ENCODE measurements around the gene LUC7L3. TPM values are rescaled to one million over a fixed set of nuclear protein-coding genes. Genes with fewer than 3 reads are reported as not detected.

Gene LUC7L3, protein sequence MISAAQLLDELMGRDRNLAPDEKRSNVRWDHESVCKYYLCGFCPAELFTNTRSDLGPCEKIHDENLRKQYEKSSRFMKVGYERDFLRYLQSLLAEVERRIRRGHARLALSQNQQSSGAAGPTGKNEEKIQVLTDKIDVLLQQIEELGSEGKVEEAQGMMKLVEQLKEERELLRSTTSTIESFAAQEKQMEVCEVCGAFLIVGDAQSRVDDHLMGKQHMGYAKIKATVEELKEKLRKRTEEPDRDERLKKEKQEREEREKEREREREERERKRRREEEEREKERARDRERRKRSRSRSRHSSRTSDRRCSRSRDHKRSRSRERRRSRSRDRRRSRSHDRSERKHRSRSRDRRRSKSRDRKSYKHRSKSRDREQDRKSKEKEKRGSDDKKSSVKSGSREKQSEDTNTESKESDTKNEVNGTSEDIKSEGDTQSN
- 26.4 and 28.7 TPM in 2 replicates for total RNA-seq

DNA sequence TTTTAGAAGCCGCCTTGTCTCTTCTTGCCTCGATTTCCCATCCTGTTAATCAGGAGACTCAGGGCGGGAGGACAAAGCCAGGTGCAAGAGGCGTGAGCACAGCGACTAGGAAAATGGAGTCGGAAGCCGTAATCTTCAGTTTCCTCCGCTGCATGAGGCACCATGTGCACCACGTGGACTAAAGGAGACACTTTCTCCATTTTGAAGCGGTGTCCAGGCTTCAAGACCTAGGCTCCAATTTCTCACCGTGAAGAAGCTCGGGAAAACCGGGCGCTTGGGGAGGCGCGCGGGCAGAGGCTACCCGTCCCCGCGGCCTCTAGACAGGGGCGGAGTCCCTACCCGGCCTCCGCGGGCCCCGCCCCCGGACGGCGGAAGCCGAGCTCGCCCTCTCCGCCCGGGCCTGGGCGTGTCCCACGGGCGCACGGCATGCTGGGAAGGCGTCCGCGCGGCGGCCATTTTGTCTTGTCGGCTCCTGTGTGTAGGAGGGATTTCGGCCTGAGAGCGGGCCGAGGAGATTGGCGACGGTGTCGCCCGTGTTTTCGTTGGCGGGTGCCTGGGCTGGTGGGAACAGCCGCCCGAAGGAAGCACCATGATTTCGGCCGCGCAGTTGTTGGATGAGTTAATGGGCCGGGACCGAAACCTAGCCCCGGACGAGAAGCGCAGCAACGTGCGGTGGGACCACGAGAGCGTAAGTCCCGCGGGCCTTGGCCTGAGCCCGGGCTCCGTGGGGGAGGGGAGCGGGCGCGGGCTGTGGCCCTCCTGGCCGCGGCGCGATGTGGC is at the start of gene LUC7L3:
TSS of gene LUC7L3 (plus strand) at position 460 of the 780 bp plus-strand sequence. CDS start at position 590, 130 bp downstream.

DNA sequence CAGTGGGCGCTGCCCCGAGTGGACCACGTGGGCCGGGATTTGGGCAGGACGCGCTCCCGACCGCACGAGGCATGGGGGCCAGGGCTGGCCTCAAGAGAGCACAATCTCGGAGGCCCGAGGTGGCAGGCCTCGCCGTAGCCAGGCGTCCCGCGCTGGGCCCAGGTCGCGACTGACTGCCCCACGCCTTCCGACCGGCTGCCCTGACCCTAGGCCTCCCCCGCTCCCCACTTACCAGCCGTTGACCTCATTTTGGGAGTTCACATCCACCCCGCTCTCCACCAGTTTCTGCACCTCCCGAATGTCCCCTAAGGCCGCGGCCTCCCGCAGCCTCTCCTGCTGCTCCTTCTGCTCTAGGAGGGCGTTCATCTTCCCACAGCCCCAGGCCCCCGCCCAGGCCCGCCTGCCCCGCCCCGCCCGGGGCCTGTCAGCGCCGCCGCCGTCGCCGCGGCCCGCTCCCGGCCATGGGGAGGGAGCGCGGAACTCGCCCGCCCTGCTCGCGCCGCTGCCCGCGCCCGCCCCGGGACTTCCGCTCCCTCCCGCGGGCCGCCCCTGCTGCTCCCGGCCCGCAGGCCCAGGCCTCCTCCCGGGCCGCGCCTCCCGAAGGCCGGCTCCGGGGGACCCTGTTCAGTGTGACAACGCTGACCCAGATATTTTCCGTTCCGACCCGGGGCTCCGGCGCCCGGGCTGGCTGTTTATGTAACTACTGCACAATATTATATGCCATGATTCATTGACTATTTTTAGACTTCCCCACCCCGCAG is 11.9 kb upstream of the LUC7L3 start, which contains the start of gene ANKRD40:
TSS of gene ANKRD40 (minus strand) at position 626 of the 761 bp plus-strand sequence. CDS start at position 366, 260 bp downstream.

DNA sequence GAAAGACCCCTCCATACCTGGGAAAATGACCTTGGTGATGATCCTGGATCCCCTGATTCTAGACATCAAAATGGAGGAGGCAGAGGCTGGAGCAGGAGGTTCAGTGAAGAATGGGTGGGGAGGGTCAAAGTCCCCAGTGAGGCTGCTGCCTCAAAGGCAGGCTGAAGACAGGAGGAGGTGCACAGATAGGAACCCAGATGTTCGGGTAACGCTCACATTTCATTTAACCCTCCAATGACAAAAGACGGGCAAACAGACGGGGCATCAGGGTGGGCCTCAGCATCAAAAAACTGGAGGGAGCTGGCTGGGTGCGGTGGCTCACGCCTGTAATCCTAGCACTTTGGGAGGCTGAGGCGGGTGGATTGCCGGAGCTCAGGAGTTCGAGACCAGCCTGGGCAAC is 48.0 kb downstream of the LUC7L3 start, which contains the start of gene ANKRD40CL:
TSS of gene ANKRD40CL (minus strand) at position 73 of the 400 bp plus-strand sequence. CDS start 605 bp downstream, outside the sequence.

Other genes starting within 250 kb of the LUC7L3 start
- 15.7 and 18.5 TPM in 2 replicates for gene RSAD1, start 240.7 kb upstream of the LUC7L3 start, total RNA-seq
- gene MYCBPAP, start 211.2 kb upstream of the LUC7L3 start, total RNA-seq, result 1.7 and 2.4 TPM in 2 replicates
- 0.13 TPM in 1 of 2 replicates, not detected in the other for gene EPN3, start 186.9 kb upstream of the LUC7L3 start, total RNA-seq
- gene SPATA20, start 172.4 kb upstream of the LUC7L3 start, total RNA-seq, result 67.6 and 68.8 TPM in 2 replicates
- 0.37 and 0.40 TPM in 2 replicates for gene CACNA1G, start 158.9 kb upstream of the LUC7L3 start, total RNA-seq
- gene ABCC3, start 84.7 kb upstream of the LUC7L3 start, total RNA-seq, result 5.4 and 7.4 TPM in 2 replicates
- 28.7 and 32.6 TPM in 2 replicates for gene ANKRD40, start 11.7 kb upstream of the LUC7L3 start, total RNA-seq
- not detected in 2 replicates for gene ANKRD40CL, start 47.9 kb downstream of the LUC7L3 start, total RNA-seq
- under 0.01 and 0.12 TPM in 2 replicates for gene WFIKKN2, start 116.0 kb downstream of the LUC7L3 start, total RNA-seq
- 15.3 and 21.9 TPM in 2 replicates for gene TOB1, start 146.8 kb downstream of the LUC7L3 start, total RNA-seq

Measured in aortic smooth muscle cell (primary cell).